ENCODE measurements around the gene TSPAN5. TPM values are rescaled to one million over a fixed set of nuclear protein-coding genes. Genes with fewer than 3 reads are reported as not detected.
A peak's percentile ranks its signal among the peaks of the same experiment; 100 is the strongest.

TSPAN5 gene
- total and polyA plus RNA-seq, 3 donors from 2014 or later: 27.8 to 57.2 (median 30.8) TPM

DNA sequence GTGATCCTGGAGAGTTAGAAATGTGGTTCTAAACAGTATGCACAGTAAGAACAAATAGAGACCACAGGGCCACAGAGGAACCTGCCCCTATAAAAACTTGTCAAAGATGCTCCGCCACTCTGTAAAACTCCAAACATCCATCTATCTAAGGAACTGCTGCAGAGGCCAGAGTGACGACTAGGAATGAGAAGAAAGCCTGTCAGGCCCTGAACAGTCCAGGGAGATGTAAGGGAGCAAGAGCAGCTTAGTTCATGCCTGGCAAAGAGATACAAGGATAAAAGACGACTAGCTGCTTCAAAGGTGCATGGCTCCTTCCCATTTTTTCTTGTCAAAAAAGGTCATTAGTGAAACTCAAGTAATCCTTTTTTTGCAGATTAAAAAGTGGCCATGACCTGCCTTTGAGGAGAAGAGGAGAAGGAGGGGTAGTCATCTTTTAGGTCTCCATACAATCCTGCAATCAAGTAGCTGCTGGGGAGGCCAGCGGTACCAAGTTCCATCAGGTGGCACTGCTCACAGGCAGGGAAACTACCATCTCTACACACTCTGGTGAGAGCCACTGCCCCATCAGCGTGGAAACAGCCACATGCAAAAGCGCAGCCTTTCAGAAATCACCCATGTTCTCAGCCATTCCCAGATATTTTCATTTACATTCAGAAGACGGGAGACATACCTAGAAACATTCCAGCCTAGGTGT lies 162.1 kb downstream of the TSPAN5 start:
- H3K36me3 ChIP-seq (ENCODE audit: low read depth, missing control alignments): no peaks in the 10 kb centered on the region
- DNase-seq: no peak
- WGBS, 2 donors: 73 to 81% methylated on average over 7 of the region's 7 CpGs
- intact Hi-C loops (cut with DNase I; ENCODE audit: low total_unique reads): no loop called here
- H3K4me1 ChIP-seq: peaks cover 44% of the 10 kb centered on the region
- H3K27me3 ChIP-seq: no peaks in the 10 kb centered on the region
- no peaks in the 10 kb centered on the region for H3K9me3 ChIP-seq
- H3K27ac ChIP-seq: peak overlapping the region; percentile 71 to 84
- TF ChIP-seq, protein P1, sequence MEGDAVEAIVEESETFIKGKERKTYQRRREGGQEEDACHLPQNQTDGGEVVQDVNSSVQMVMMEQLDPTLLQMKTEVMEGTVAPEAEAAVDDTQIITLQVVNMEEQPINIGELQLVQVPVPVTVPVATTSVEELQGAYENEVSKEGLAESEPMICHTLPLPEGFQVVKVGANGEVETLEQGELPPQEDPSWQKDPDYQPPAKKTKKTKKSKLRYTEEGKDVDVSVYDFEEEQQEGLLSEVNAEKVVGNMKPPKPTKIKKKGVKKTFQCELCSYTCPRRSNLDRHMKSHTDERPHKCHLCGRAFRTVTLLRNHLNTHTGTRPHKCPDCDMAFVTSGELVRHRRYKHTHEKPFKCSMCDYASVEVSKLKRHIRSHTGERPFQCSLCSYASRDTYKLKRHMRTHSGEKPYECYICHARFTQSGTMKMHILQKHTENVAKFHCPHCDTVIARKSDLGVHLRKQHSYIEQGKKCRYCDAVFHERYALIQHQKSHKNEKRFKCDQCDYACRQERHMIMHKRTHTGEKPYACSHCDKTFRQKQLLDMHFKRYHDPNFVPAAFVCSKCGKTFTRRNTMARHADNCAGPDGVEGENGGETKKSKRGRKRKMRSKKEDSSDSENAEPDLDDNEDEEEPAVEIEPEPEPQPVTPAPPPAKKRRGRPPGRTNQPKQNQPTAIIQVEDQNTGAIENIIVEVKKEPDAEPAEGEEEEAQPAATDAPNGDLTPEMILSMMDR (IDR thresholded peaks at IDR 0.05): no peak
- no peak for TF ChIP-seq POLR2A (IDR thresholded peaks at IDR 0.05)
- H3K4me3 ChIP-seq: no peak overlapping the region

DNA sequence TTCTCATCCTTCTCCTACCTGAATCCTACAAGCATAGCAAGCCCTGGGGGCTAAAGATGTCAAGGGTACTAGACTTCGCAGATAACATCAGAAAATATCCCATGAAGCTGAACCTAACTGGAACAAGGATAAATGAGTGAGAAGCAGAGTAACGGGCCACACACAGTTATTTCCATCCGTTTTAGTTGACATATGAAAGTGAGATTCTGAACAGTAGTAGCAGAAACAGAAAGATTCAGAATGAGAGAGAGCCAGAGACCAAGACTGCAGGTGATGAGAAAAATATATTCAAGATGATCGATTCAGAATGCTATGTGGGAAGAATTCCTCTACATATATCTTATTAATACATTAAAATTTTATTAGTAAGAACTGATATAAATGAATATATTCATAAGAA lies 165.1 kb downstream of the TSPAN5 start:
- Histone ChIP-seq H3K27me3 (no peaks in the 10 kb centered on the region), H3K4me1 (peaks cover 34% of the 10 kb centered on the region), H3K27ac (peak overlapping the region; percentile 3 to 71), H3K9me3 (no peaks in the 10 kb centered on the region), H3K4me3 (no peak overlapping the region), H3K36me3 (ENCODE audit: low read depth, missing control alignments) (no peaks in the 10 kb centered on the region)
- intact Hi-C loops (cut with DNase I; ENCODE audit: low total_unique reads): no loop called here
- no peak for TF ChIP-seq POLR2A (IDR thresholded peaks at IDR 0.05)
- TF ChIP-seq, protein P1 (IDR thresholded peaks at IDR 0.05): no peak
- 64 to 84% methylated on average over 4 of the region's 4 CpGs for WGBS, 2 donors
- DNase-seq: no peak

DNA sequence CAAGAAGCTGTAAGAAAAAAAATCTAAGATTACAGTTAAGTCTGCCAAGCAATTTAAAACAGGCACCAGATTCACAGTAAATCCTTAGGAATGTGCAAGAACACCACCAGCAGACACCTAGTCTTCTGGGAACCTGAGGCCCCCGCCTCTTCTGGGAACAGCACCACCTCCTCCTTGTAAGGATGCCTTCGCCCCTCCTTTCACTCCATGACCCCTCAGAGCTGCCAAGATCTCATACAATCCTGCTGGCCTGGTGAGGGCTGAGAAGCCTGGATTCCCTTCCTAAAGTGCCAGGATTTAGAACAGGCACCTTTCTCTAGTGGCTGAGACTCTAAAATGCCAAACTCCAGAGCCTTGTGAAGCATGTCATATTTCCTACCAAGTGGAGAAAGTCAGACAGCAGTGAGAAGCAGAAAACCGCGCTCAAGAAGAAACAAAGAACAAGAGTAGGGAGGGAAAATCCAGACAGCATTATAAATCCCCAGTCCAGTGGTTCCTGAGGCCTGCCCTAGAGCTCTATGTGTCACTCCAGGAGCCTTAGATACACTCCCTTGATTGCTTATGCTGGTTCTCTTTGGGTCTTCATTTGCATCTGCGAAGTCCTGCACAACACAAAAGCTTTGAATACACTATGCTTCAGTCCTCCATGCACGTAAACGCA lies 166.4 kb downstream of the TSPAN5 start:
- Histone ChIP-seq H3K27me3 (no peaks in the 10 kb centered on the region), H3K27ac (no peak overlapping the region), H3K4me3 (no peak overlapping the region), H3K9me3 (no peaks in the 10 kb centered on the region), H3K36me3 (ENCODE audit: low read depth, missing control alignments) (no peaks in the 10 kb centered on the region), H3K4me1 (peaks cover 34% of the 10 kb centered on the region)
- intact Hi-C loops (cut with DNase I; ENCODE audit: low total_unique reads): no loop called here
- no peak for TF ChIP-seq POLR2A (IDR thresholded peaks at IDR 0.05)
- TF ChIP-seq, protein P1 (IDR thresholded peaks at IDR 0.05): no peak
- WGBS, 2 donors: 91 to 93% methylated on average over 7 of the region's 7 CpGs
- no peak for DNase-seq

DNA sequence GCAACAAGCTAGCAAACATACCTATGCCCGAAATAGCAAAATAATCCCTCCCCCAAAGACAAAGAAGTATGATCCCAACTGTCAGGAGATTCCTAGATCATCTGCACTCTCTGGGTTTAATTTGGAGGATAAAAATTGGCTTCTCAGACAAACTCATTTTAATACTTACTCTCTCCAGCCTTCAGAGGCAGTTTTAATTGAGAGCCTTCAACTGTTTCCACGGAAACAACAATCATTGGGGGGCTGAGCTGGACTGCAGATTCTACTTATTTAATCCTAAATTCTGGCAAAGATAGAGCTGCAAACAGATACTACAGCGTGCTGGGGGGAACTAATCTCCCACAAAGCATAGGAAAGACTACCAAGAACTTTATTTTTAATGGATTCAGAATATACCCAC lies 168.2 kb downstream of the TSPAN5 start:
- H3K9me3 ChIP-seq: no peaks in the 10 kb centered on the region
- no peak overlapping the region for H3K4me3 ChIP-seq
- H3K27me3 ChIP-seq: no peaks in the 10 kb centered on the region
- no peaks in the 10 kb centered on the region for H3K36me3 ChIP-seq (ENCODE audit: low read depth, missing control alignments)
- DNase-seq: no peak
- TF ChIP-seq, protein P1 (IDR thresholded peaks at IDR 0.05): no peak
- no peak for TF ChIP-seq POLR2A (IDR thresholded peaks at IDR 0.05)
- peaks cover 18% of the 10 kb centered on the region for H3K4me1 ChIP-seq
- no peak overlapping the region for H3K27ac ChIP-seq
- intact Hi-C loops (cut with DNase I; ENCODE audit: low total_unique reads): no loop called here
- 74 to 82% methylated on average over 3 of the region's 3 CpGs for WGBS, 2 donors

All from testis (tissue), 3 donors.